ENCODE measurements around the gene PSMD13. TPM values are rescaled to one million over a fixed set of nuclear protein-coding genes. Genes with fewer than 3 reads are reported as not detected.

The PSMD13 gene
- total RNA-seq, 1 experiment from 2014 or later, result 179 TPM

DNA sequence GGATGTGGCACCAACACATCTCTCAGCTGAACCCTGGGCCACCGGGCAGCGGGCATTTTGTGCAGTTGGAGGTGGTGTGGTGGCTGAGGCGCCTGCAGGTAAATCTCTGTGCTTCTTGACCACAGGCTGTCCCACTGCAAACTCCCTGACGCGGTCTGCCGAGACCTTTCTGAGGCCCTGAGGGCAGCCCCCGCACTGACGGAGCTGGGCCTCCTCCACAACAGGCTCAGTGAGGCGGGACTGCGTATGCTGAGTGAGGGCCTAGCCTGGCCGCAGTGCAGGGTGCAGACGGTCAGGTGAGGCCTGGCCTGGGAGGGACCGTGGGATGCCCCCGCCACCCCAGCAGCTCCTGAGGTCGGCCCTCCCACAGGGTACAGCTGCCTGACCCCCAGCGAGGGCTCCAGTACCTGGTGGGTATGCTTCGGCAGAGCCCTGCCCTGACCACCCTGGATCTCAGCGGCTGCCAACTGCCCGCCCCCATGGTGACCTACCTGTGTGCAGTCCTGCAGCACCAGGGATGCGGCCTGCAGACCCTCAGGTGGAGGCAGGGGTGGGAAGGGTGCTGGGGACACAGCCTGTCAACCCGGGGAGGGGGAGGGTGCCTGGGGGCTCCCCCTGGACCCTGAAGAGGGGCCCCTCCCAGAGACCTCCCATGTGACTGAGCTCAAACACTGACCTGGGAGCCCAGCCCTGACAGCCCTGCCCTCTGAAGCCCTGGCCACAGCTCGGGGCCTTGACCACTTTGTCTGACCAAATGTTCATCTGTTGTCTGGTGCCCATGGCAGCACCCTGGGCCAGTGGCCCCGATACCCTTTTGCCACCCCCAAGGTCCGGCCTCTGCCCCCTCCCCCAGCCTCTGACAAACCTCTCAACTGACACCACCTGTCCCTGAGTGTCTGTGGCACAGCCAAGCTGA lies 47.6 kb downstream of the PSMD13 start:
- H3K27ac ChIP-seq (ENCODE audit: low read depth, low read length), result no peak overlapping the region; the same call in 1 of the 2 replicates
- no peak for DNase-seq (ENCODE audit: low read depth, low spot score)
- H3K36me3 ChIP-seq (ENCODE audit: control insufficient read depth in 1 of 2, insufficient read depth in 2 of 2, low read length in 2 of 2), result no peaks in the 10 kb centered on the region
- CTCF ChIA-PET, result no interaction called here
- RAD21 ChIA-PET (ENCODE audit: low non-redundant PET in 1 of 2, low total read pairs in 2 of 2, uncharacterized antibody in 2 of 2, unreplicated experiment in 2 of 2), result interaction anchor here in 1 of 2 experiments (0.7 kb wide), 1 partner anchor 17 kb away, joined by 9 read pairs; no protein-coding TSS in a partner anchor
- H3K79me2 ChIP-seq (ENCODE audit: insufficient read depth, low read length), result peaks cover 3% of the 10 kb centered on the region; the same call in 1 of the 2 replicates
- no peak overlapping the region for H3K4me3 ChIP-seq (replicated peaks in 1 of 2; ENCODE audit: low read depth in 1 of 2, low read length in 2 of 2)
- no peaks in the 10 kb centered on the region for H3K9me2 ChIP-seq (ENCODE audit: insufficient read depth)
- intact Hi-C loops (cut with micrococcal nuclease), result loop anchor here (5.0 kb wide), 1 partner anchor 47 kb away; the partner anchor contains the start of genes PSMD13 and SIRT3
- H4K20me1 ChIP-seq (ENCODE audit: insufficient read depth), result no peaks in the 10 kb centered on the region
- no peaks in the 10 kb centered on the region for H3K9me3 ChIP-seq (ENCODE audit: control insufficient read depth in 1 of 2, insufficient read depth in 1 of 2, low read depth in 1 of 2, low read length in 2 of 2)
- no peak for ATAC-seq
- no peaks in the 10 kb centered on the region for H3K27me3 ChIP-seq (ENCODE audit: insufficient read depth, low read length)
- no peak overlapping the region for H3K9ac ChIP-seq (ENCODE audit: low read length)
- H3K4me1 ChIP-seq (ENCODE audit: control insufficient read depth in 1 of 2, insufficient read depth in 2 of 2, low read length in 2 of 2), result peaks cover 10 to 22% of the 10 kb centered on the region in 2 experiments
- no TSS peak for BruUV-seq (replicated peaks)
- TF ChIP-seq CBX3 (IDR thresholded peaks at IDR 0.05; ENCODE audit: low read depth) (no peak), ZFX (IDR thresholded peaks at IDR 0.05) (no peak), RAD21 (IDR thresholded peaks at IDR 0.05; ENCODE audit: low read depth) (no peak), SP1 (IDR thresholded peaks at IDR 0.05; ENCODE audit: low read depth) (no peak), EZH2 (IDR thresholded peaks at IDR 0.05) (no peak)
- POLR2A ChIA-PET, result no interaction called here
- no peak overlapping the region for H3K4me2 ChIP-seq (ENCODE audit: low read length)
- no peak overlapping the region for H2AFZ ChIP-seq (ENCODE audit: low read depth, low read length, poor library complexity, severe bottlenecking)

GRCh38 chr11:285021-285893 lies 48.5 kb downstream of the PSMD13 start:
- Histone ChIP-seq H4K20me1 (ENCODE audit: insufficient read depth) (no peaks in the 10 kb centered on the region), H3K4me2 (ENCODE audit: low read length) (no peak overlapping the region), H3K27me3 (ENCODE audit: insufficient read depth, low read length) (no peaks in the 10 kb centered on the region), H3K4me3 (replicated peaks in 1 of 2; ENCODE audit: low read depth in 1 of 2, low read length in 2 of 2) (no peak overlapping the region), H2AFZ (ENCODE audit: low read depth, low read length, poor library complexity, severe bottlenecking) (no peak overlapping the region), H3K79me2 (ENCODE audit: insufficient read depth, low read length) (peaks cover 7% of the 10 kb centered on the region; the same call in 1 of the 2 replicates), H3K27ac (ENCODE audit: low read depth, low read length) (no peak overlapping the region), H3K4me1 (ENCODE audit: control insufficient read depth in 1 of 2, insufficient read depth in 2 of 2, low read length in 2 of 2) (peaks cover 14 to 28% of the 10 kb centered on the region in 2 experiments), H3K9ac (ENCODE audit: low read length) (no peak overlapping the region), H3K9me3 (ENCODE audit: control insufficient read depth in 1 of 2, insufficient read depth in 1 of 2, low read depth in 1 of 2, low read length in 2 of 2) (no peaks in the 10 kb centered on the region), H3K9me2 (ENCODE audit: insufficient read depth) (no peaks in the 10 kb centered on the region), H3K36me3 (ENCODE audit: control insufficient read depth in 1 of 2, insufficient read depth in 2 of 2, low read length in 2 of 2) (no peaks in the 10 kb centered on the region)
- ChIA-PET RAD21 (ENCODE audit: low non-redundant PET in 1 of 2, low total read pairs in 2 of 2, uncharacterized antibody in 2 of 2, unreplicated experiment in 2 of 2) (interaction anchor here in 1 of 2 experiments (0.7 kb wide), 1 partner anchor 18 kb away, joined by 9 read pairs; no protein-coding TSS in a partner anchor), CTCF (no interaction called here), POLR2A (no interaction called here)
- no peak for DNase-seq (ENCODE audit: low read depth, low spot score)
- intact Hi-C loops (cut with micrococcal nuclease), result loop anchor here (5.0 kb wide), 1 partner anchor 48 kb away; the partner anchor contains the start of genes PSMD13 and SIRT3
- no TSS peak for BruUV-seq (replicated peaks)
- no peak for ATAC-seq
- TF ChIP-seq RAD21 (IDR thresholded peaks at IDR 0.05; ENCODE audit: low read depth) (no peak), CTCF (IDR thresholded peaks at IDR 0.05 in 2 of 3, conservative IDR thresholded peaks at IDR 0.05 in 1 of 3; ENCODE audit: borderline replicate concordance in 1 of 3, insufficient read depth in 1 of 3, low read depth in 2 of 3, low read length in 2 of 3) (no peak), YY1 (IDR thresholded peaks at IDR 0.05; ENCODE audit: extremely low read depth, insufficient replicate concordance, low read depth, low read length) (no peak), CBX3 (IDR thresholded peaks at IDR 0.05; ENCODE audit: low read depth) (no peak), TCF7L2 (IDR thresholded peaks at IDR 0.05; ENCODE audit: borderline replicate concordance, extremely low read depth, insufficient read depth, insufficient read length) (no peak), POLR2A (IDR thresholded peaks at IDR 0.05; ENCODE audit: borderline replicate concordance, extremely low read depth, insufficient read depth, insufficient read length) (no peak), SP1 (IDR thresholded peaks at IDR 0.05; ENCODE audit: low read depth) (no peak), JUND (IDR thresholded peaks at IDR 0.05) (no peak), ZNF274 (IDR thresholded peaks at IDR 0.05; ENCODE audit: low read depth, low read length) (no peak)

Data from HCT116 (cell line).